ENCODE results near the gene ZC3H4. TPM values are rescaled to one million over a fixed set of nuclear protein-coding genes. Genes with fewer than 3 reads are reported as not detected.

Gene ZC3H4
- total and polyA plus RNA-seq, 9 of the 15 experiments (the other 6 are each of a cell fraction or from before 2014, with no cell fraction given) = 2.2 to 75.6 (median 18.3) TPM

DNA sequence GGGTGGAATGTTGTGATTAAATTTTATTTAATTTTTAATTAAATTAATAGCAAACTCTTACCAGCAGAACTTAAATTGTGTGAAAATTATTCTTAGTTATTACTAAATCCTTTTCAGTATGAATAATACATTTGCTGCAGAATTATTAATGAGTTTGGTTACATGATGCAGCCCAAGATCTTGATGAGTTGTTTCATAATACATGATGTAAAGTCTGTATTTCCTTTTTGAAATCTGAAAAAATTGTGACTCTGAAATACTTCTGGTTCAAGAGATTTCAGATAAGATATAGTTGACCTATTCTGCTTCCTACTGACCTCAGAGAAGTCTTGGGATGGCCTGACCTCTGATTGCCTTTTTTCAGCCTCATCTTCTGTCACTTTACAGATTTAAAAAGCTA is 28.1 kb upstream of the ZC3H4 start:
- H3K36me3 ChIP-seq (ENCODE audit: control insufficient read depth, insufficient read depth, low read length) = peaks cover 82% of the 10 kb centered on the region
- TF ChIP-seq NR2C2 (CRISPR knock-in tag; IDR thresholded peaks at IDR 0.05) (no peak), NR2C2 (tag; IDR thresholded peaks at IDR 0.05) (peak; percentile 46; the same call in 1 of the 2 replicates), GABPA (tag; conservative IDR thresholded peaks at IDR 0.05; ENCODE audit: low read depth) (0 out of 2 replicates have a peak, but pooled peaks have one; percentile 27), RCOR1 (IDR thresholded peaks at IDR 0.05; ENCODE audit: borderline replicate concordance in 1 of 2, low read depth in 2 of 2, low read length in 2 of 2) (0 out of 4 replicates have a peak, but pooled peaks of 1 of the 2 experiments have one; percentile 4), PHF20 (IDR thresholded peaks at IDR 0.05; ENCODE audit: partially characterized antibody) (no peak), ERF (CRISPR knock-in tag; IDR thresholded peaks at IDR 0.05) (no peak), SAFB2 (IDR thresholded peaks at IDR 0.05; ENCODE audit: borderline replicate concordance, low read depth, low read length, severe bottlenecking) (no peak), CSDE1 (IDR thresholded peaks at IDR 0.05) (no peak), L3MBTL2 (IDR thresholded peaks at IDR 0.05) (no peak), RAD51 (IDR thresholded peaks at IDR 0.05; ENCODE audit: borderline replicate concordance, low read depth) (no peak)
- TF ChIP-seq, protein P1, sequence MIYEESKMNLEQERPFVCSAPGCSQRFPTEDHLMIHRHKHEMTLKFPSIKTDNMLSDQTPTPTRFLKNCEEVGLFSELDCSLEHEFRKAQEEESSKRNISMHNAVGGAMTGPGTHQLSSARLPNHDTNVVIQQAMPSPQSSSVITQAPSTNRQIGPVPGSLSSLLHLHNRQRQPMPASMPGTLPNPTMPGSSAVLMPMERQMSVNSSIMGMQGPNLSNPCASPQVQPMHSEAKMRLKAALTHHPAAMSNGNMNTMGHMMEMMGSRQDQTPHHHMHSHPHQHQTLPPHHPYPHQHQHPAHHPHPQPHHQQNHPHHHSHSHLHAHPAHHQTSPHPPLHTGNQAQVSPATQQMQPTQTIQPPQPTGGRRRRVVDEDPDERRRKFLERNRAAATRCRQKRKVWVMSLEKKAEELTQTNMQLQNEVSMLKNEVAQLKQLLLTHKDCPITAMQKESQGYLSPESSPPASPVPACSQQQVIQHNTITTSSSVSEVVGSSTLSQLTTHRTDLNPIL (CRISPR knock-in tag; IDR thresholded peaks at IDR 0.05) = no peak
- TF ChIP-seq, protein P2, sequence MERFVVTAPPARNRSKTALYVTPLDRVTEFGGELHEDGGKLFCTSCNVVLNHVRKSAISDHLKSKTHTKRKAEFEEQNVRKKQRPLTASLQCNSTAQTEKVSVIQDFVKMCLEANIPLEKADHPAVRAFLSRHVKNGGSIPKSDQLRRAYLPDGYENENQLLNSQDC (CRISPR knock-in tag; IDR thresholded peaks at IDR 0.05) = no peak
- no peak overlapping the region for H3K4me3 ChIP-seq
- DNase-seq (ENCODE audit: extremely low read depth in 1 of 4, low spot score in 3 of 4) (no peak), ATAC-seq (no peak), FAIRE-seq (no peak)
- no peaks in the 10 kb centered on the region for H3K9me1 ChIP-seq (ENCODE audit: control insufficient read depth, insufficient read depth, low read length)
- no peak overlapping the region for H3K4me2 ChIP-seq (ENCODE audit: insufficient read depth, low read length)
- H3K4me1 ChIP-seq (replicated peaks in 1 of 2; ENCODE audit: control insufficient read depth in 2 of 2, insufficient read depth in 2 of 2, low read length in 2 of 2) = peaks cover 0 to 10% of the 10 kb centered on the region in 2 experiments
- H3K27me3 ChIP-seq (ENCODE audit: control insufficient read depth in 2 of 2, insufficient read depth in 2 of 2, low read length in 2 of 2) = no peaks in the 10 kb centered on the region
- H3K79me2 ChIP-seq (ENCODE audit: control insufficient read depth, insufficient read depth, low read length) = peaks cover 80% of the 10 kb centered on the region
- no TSS peak for BruUV-seq (replicated peaks)
- H2AFZ ChIP-seq (ENCODE audit: low read depth, low read length) = no peak overlapping the region
- no peaks in the 10 kb centered on the region for H3K9me3 ChIP-seq (replicated peaks; ENCODE audit: control insufficient read depth, insufficient read depth, low read depth, low read length)
- H4K20me1 ChIP-seq (replicated peaks; ENCODE audit: control insufficient read depth, insufficient read depth, low read length) = peaks cover 7% of the 10 kb centered on the region
- ChIA-PET CTCF (ENCODE audit: low intra/inter-chr PET ratio) (no interaction called here), POLR2A (interaction anchor here (0.6 to 12.1 kb wide), 3 partner anchors 4 to 113 kb away, joined by 3 to 109 read pairs (median 109); partner anchors contain the start of gene SAE1)
- no peak overlapping the region for H3K27ac ChIP-seq (ENCODE audit: extremely low read depth, low read depth, low read length)
- intact Hi-C loops (cut with micrococcal nuclease) = no loop called here
- no peak overlapping the region for H3K9ac ChIP-seq (ENCODE audit: insufficient read depth in 1 of 2, low read depth in 2 of 2, low read length in 2 of 2)
- in situ Hi-C loops (cut with MboI) = no loop called here
